Left lung (tissue), 10 donors: ENCODE measurements around the gene STAT1. TPM values are rescaled to one million over a fixed set of nuclear protein-coding genes. Genes with fewer than 3 reads are reported as not detected.
A peak's percentile ranks its signal among the peaks of the same experiment; 100 is the strongest.

ENCODE experiments used
- ATAC-seq: fragments of 200-7000 bp; cut with Tn5 transposase; one replicate; pipeline ENCODE4 v1.9.1; 2020; ENCODE audit warnings: moderate library complexity
- DNase-seq, 4 donors: peaks; one replicate each; pipeline ENCODE4 v3.0.0-alpha.2; 2013 to 2020
- H3K27ac ChIP-seq, 2 donors: fragments of 200-600 bp; sonication (generic) in 1 of 2; one replicate each; pipeline versions ENCODE4 v1.5.0 to v1.8.0; 2020 to 2021
- H3K27me3 ChIP-seq, 2 donors: fragments of 200-600 bp; sonication (generic) in 1 of 2; one replicate each; pipeline versions ENCODE4 v1.5.0 to v1.8.0; 2020 to 2021
- H3K36me3 ChIP-seq, 2 donors: fragments of 200-600 bp; sonication (generic) in 1 of 2; one replicate each; pipeline versions ENCODE4 v1.5.0 to v1.8.0; 2020 to 2021
- H3K4me1 ChIP-seq, 2 donors: fragments of 200-600 bp; one replicate each; pipeline ENCODE4 v1.8.0; 2021
- H3K4me3 ChIP-seq, 2 donors: fragments of 200-600 bp; sonication (generic) in 1 of 2; one replicate each; pipeline versions ENCODE4 v1.5.0 to v1.8.0; 2020 to 2021; ENCODE audit warnings: mild to moderate bottlenecking in 1 of 2
- H3K9me3 ChIP-seq, 2 donors: fragments of 200-600 bp; sonication (generic) in 1 of 2; one replicate each; pipeline versions ENCODE4 v1.5.0 to v1.8.0; 2020 to 2021
- intact Hi-C, 2 donors: fragments of 100-400 bp; cut with DNase I; formaldehyde crosslinking; loops; one replicate each; pipeline versions ENCODE4 v1.11.2 to v1.14.2; 2022
- polyA plus RNA-seq, 6 donors: library from polyadenylated mRNA; unstranded; fragments of 120-200 nt; gene quantifications; one replicate each; pipeline ENCODE4 v1.2.1, GENCODE V29; 2013; ENCODE audit not compliant: insufficient read length in 6 of 6
- total RNA-seq, 2 donors: library from RNA; stranded (reverse); fragmentation: NEBNext Ultra II Directional; extraction: Animal tissue kit (Norgen Biotek cat#: 25700); gene quantifications; one replicate each; pipeline ENCODE4 v1.2.1, GENCODE V29; 2021
- TF ChIP-seq, protein P1 (sequence below), 2 donors: fragments of 200-600 bp; sonication (generic) in 1 of 2; IDR thresholded peaks; one replicate each; pipeline versions ENCODE4 v1.5.0 to v1.8.0; 2021; ENCODE audit warnings: antibody characterized with exemption in 2 of 2
- donor health status: DM: no; HTN: yes; CAD: no.
- donor health status: DM: no; HTN: no; CAD: no.

STAT1 gene
- total and polyA plus RNA-seq, 8 donors, result 54.0 to 144 (median 65.2) TPM

DNA sequence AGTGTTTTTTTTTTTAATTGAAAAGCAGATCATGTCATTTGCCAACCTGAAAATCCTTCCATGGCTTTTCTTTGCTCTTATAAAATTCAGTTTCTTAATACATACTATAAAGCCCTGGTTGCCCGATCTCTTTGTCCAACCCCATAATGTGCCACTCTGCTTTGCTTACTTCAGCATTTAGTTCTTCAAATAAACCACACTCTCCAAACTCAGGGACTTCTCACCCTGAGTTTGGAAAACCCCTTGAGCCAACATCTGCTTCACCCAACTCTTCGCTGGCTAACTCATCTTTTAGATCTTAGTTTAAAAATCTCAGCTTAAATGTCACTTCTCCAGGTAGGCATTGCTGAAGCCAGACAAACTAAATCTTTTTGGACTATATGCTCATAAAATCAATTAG lies 1.3 kb upstream of the STAT1 start:
- DNase-seq, result no peak
- intact Hi-C loops, result no loop called here
- ATAC-seq, result no peak
- TF ChIP-seq, protein P1, sequence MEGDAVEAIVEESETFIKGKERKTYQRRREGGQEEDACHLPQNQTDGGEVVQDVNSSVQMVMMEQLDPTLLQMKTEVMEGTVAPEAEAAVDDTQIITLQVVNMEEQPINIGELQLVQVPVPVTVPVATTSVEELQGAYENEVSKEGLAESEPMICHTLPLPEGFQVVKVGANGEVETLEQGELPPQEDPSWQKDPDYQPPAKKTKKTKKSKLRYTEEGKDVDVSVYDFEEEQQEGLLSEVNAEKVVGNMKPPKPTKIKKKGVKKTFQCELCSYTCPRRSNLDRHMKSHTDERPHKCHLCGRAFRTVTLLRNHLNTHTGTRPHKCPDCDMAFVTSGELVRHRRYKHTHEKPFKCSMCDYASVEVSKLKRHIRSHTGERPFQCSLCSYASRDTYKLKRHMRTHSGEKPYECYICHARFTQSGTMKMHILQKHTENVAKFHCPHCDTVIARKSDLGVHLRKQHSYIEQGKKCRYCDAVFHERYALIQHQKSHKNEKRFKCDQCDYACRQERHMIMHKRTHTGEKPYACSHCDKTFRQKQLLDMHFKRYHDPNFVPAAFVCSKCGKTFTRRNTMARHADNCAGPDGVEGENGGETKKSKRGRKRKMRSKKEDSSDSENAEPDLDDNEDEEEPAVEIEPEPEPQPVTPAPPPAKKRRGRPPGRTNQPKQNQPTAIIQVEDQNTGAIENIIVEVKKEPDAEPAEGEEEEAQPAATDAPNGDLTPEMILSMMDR (IDR thresholded peaks at IDR 0.05), result no peak
- Histone ChIP-seq H3K36me3 (peaks cover 0 to 18% of the 10 kb centered on the region in 2 donors), H3K4me1 (peaks cover 16 to 55% of the 10 kb centered on the region in 2 donors), H3K9me3 (no peaks in the 10 kb centered on the region), H3K27me3 (no peaks in the 10 kb centered on the region), H3K4me3 (no peak overlapping the region), H3K27ac (peak overlapping the region in 1 of 2 donors; percentile 89)

DNA sequence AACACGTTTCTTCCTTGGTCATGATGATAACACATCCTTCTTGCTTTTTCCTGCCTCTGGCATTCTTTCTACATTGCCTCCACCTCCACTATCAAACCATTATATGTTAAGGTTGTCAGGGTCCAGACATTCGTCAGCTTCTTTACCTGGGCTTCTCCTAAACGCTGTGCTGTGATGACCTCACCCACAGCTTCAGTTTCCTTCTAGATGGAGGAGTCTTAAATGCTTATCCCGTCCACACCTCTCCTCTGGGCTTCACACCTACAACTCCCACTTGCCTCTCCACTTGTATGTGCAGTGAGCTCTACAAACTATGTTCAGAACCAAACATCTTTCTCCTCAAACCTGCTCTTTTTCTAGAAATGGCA lies 666 bp upstream of the STAT1 start:
- peak overlapping the region; percentile 89 for H3K27ac ChIP-seq
- no peaks in the 10 kb centered on the region for H3K27me3 ChIP-seq
- ATAC-seq, result no peak
- no peak for DNase-seq
- H3K4me3 ChIP-seq, result peak overlapping the region; percentile 92 to 93
- H3K36me3 ChIP-seq, result peaks cover 0 to 24% of the 10 kb centered on the region in 2 donors
- peaks cover 16 to 58% of the 10 kb centered on the region in 2 donors for H3K4me1 ChIP-seq
- intact Hi-C loops, result no loop called here
- no peaks in the 10 kb centered on the region for H3K9me3 ChIP-seq
- TF ChIP-seq, protein P1 (IDR thresholded peaks at IDR 0.05), result no peak

DNA sequence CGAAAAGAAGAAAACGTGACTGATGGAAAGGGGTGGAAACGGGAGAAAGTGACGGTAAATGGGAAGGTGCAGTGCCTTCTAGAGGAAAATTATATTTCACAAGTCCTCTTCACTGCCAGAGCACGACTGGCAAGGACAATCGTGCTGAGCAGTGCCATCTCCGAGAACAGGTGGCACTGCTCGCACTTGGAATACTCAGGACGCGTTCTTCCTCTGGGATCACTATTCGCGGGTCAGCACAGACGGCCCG lies 364 bp downstream of the STAT1 start:
- TF ChIP-seq, protein P1 (IDR thresholded peaks at IDR 0.05), result no peak
- intact Hi-C loops, result no loop called here
- H3K27me3 ChIP-seq, result no peaks in the 10 kb centered on the region

GRCh38 chr2:191012845-191013681 lies 908 bp downstream of the STAT1 start:
- no peaks in the 10 kb centered on the region for H3K27me3 ChIP-seq
- intact Hi-C loops, result no loop called here
- peak; percentile 36 for ATAC-seq
- DNase-seq, result peak in 1 of 4 donors; percentile 30
- no peaks in the 10 kb centered on the region for H3K9me3 ChIP-seq
- peak overlapping the region; percentile 92 to 93 for H3K4me3 ChIP-seq
- H3K4me1 ChIP-seq, result peaks cover 16 to 52% of the 10 kb centered on the region in 2 donors
- H3K36me3 ChIP-seq, result peaks cover 0 to 37% of the 10 kb centered on the region in 2 donors
- TF ChIP-seq, protein P1 (IDR thresholded peaks at IDR 0.05), result no peak
- H3K27ac ChIP-seq, result peak overlapping the region; percentile 89

More for the DNA sequence above, 364 bp downstream of the STAT1 start:
- Histone ChIP-seq H3K4me1 (peaks cover 16 to 50% of the 10 kb centered on the region in 2 donors), H3K27ac (peak overlapping the region; percentile 89), H3K36me3 (peaks cover 0 to 32% of the 10 kb centered on the region in 2 donors), H3K4me3 (peak overlapping the region; percentile 92 to 93), H3K9me3 (no peaks in the 10 kb centered on the region)
- no peak for DNase-seq
- no peak for ATAC-seq

DNA sequence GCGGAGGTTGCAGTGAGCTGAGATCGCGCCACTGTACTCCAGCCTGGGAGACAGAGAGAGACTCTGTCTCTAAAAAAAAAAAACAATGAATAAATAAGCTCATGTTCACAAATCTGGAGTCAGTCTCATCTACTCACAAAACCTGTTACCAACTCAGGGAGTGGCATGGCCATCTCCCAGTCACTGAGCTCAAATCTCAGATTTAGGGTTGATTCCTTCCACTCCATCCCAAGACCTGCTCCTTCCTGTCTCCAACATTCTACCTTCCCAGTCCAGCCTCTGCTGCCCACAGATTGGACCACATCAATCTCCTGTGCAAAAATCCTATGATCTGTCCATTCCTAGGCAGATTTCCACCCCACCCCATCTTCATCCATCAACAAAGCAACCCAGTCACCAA lies 1.6 kb downstream of the STAT1 start:
- H3K27ac ChIP-seq, result peak overlapping the region in 1 of 2 donors; percentile 89
- H3K4me3 ChIP-seq, result peak overlapping the region in 1 of 2 donors; percentile 92
- H3K36me3 ChIP-seq, result peaks cover 0 to 44% of the 10 kb centered on the region in 2 donors
- ATAC-seq, result no peak
- peaks cover 16 to 52% of the 10 kb centered on the region in 2 donors for H3K4me1 ChIP-seq
- H3K9me3 ChIP-seq, result no peaks in the 10 kb centered on the region
- intact Hi-C loops, result no loop called here
- no peaks in the 10 kb centered on the region for H3K27me3 ChIP-seq
- DNase-seq, result no peak
- TF ChIP-seq, protein P1 (IDR thresholded peaks at IDR 0.05), result no peak
